Hepatocyte (in vitro differentiated cells): Measurements from ENCODE around the gene EYA4. TPM values are rescaled to one million over a fixed set of nuclear protein-coding genes. Genes with fewer than 3 reads are reported as not detected.

Source experiments
- DNase-seq: peaks from one replicate; pipeline ENCODE4 v3.0.0-alpha.2; 2016; ENCODE audit warnings: low spot score
- H2AFZ ChIP-seq: fragments of 200-600 bp; sonication (generic); 2 replicates; pipeline ENCODE4 v1.6.0; 2016; ENCODE audit warnings: antibody characterized with exemption, mild to moderate bottlenecking
- H3K27ac ChIP-seq: fragments of 200-600 bp; sonication (generic); 2 replicates; pipeline ENCODE4 v1.5.1; 2016; ENCODE audit warnings: mild to moderate bottlenecking
- H3K27me3 ChIP-seq: fragments of 200-600 bp; sonication (generic); 2 replicates; pipeline ENCODE4 v1.6.1; 2016
- H3K36me3 ChIP-seq: fragments of 200-600 bp; sonication (generic); replicated peaks from 2 replicates; pipeline ENCODE4 v1.5.1; 2016; ENCODE audit warnings: low read depth; ENCODE audit not compliant: insufficient read depth
- H3K4me1 ChIP-seq: fragments of 200-600 bp; sonication (generic); 2 replicates; pipeline ENCODE4 v1.5.1; 2016; ENCODE audit warnings: mild to moderate bottlenecking, moderate library complexity; ENCODE audit not compliant: insufficient read depth
- H3K4me2 ChIP-seq: fragments of 200-600 bp; sonication (generic); 2 replicates; pipeline ENCODE4 v1.6.0; 2016
- H3K4me3 ChIP-seq: fragments of 200-600 bp; sonication (generic); 2 replicates; pipeline ENCODE4 v1.5.1; 2016; ENCODE audit warnings: mild to moderate bottlenecking
- H3K79me2 ChIP-seq: fragments of 200-600 bp; sonication (generic); 2 replicates; pipeline ENCODE4 v1.6.0; 2017; ENCODE audit warnings: mild to moderate bottlenecking
- H3K9me2 ChIP-seq: fragments of 200-600 bp; sonication (generic); replicated peaks from 2 replicates; pipeline ENCODE4 v1.6.0; 2017; ENCODE audit warnings: mild to moderate bottlenecking; ENCODE audit not compliant: insufficient read depth
- H3K9me3 ChIP-seq: fragments of 200-600 bp; sonication (generic); 2 replicates; pipeline ENCODE4 v1.5.1; 2016; ENCODE audit warnings: low read depth, mild to moderate bottlenecking
- H4K20me1 ChIP-seq: fragments of 200-600 bp; sonication (generic); 2 replicates; pipeline ENCODE4 v1.6.0; 2016; ENCODE audit warnings: mild to moderate bottlenecking; ENCODE audit not compliant: insufficient read depth, poor library complexity, severe bottlenecking
- CTCF ChIP-seq: fragments of 200-600 bp; sonication (generic); IDR thresholded peaks from 2 replicates; pipeline ENCODE4 v1.5.1; 2016; ENCODE audit warnings: antibody characterized with exemption, mild to moderate bottlenecking; ENCODE audit not compliant: poor library complexity
- EZH2 ChIP-seq: fragments of 200-600 bp; sonication (generic); IDR thresholded peaks from 2 replicates; pipeline ENCODE4 v1.6.1; 2016; ENCODE audit warnings: antibody characterized with exemption, mild to moderate bottlenecking, borderline replicate concordance
- EZH2phosphoT487 ChIP-seq: fragments of 200-600 bp; sonication (generic); IDR thresholded peaks from one replicate; pipeline ENCODE4 v1.6.1; 2018; ENCODE audit warnings: antibody characterized with exemption, mild to moderate bottlenecking, low read depth, moderate library complexity; ENCODE audit not compliant: unreplicated experiment, severe bottlenecking
- WGBS: methylation state at CpG from one replicate; pipeline ENCODE4 v1.1.6; 2016; ENCODE audit warnings: low lambda C conversion rate; ENCODE audit errors: missing lambda C conversion rate; 5-methylcytosine and 5-hydroxymethylcytosine counted together
- polyA plus RNA-seq: library from polyadenylated mRNA; unstranded; fragments of >200 nt; fragmentation: Nextera tagmentation; extraction: Ambion mirVana; gene quantifications from 2 replicates; pipeline ENCODE4 v1.2.1, GENCODE V29; 2016
- total RNA-seq: library from RNA; depleted of rRNA; stranded (reverse); fragments of >200 nt; gene quantifications from 2 replicates; pipeline ENCODE4 v1.2.3, GENCODE V29; 2014

The EYA4 gene
- total and polyA plus RNA-seq, 2 experiments from 2014 or later = 0.33 to 1.8 TPM

GRCh38 chr6:133526436-133526835 is 285.3 kb downstream of the EYA4 start:
- Histone ChIP-seq H4K20me1 (no peaks in the 10 kb centered on the region), H3K4me2 (no peak overlapping the region), H3K27ac (no peak overlapping the region), H2AFZ (no peak overlapping the region), H3K79me2 (no peaks in the 10 kb centered on the region), H3K4me1 (no peaks in the 10 kb centered on the region), H3K4me3 (no peak overlapping the region), H3K9me2 (no peaks in the 10 kb centered on the region), H3K27me3 (peaks cover 3% of the 10 kb centered on the region), H3K36me3 (no peaks in the 10 kb centered on the region), H3K9me3 (no peaks in the 10 kb centered on the region)
- DNase-seq = no peak
- WGBS = 78% methylated on average over 5 of the region's 5 CpGs
- TF ChIP-seq EZH2phosphoT487 (no peak), CTCF (no peak), EZH2 (no peak)

GRCh38 chr6:133528566-133528965 is 287.4 kb downstream of the EYA4 start:
- H3K27me3 ChIP-seq = no peaks in the 10 kb centered on the region
- no peak for TF ChIP-seq EZH2
- TF ChIP-seq CTCF = no peak
- TF ChIP-seq EZH2phosphoT487 = no peak
- no peaks in the 10 kb centered on the region for H3K9me2 ChIP-seq
- no peaks in the 10 kb centered on the region for H3K36me3 ChIP-seq
- no peak overlapping the region for H3K4me2 ChIP-seq
- H3K4me3 ChIP-seq = no peak overlapping the region
- no peak for DNase-seq
- H2AFZ ChIP-seq = no peak overlapping the region
- H3K27ac ChIP-seq = no peak overlapping the region
- 91% methylated on average over 2 of the region's 2 CpGs for WGBS
- no peaks in the 10 kb centered on the region for H3K4me1 ChIP-seq
- no peaks in the 10 kb centered on the region for H3K79me2 ChIP-seq
- H4K20me1 ChIP-seq = no peaks in the 10 kb centered on the region
- H3K9me3 ChIP-seq = no peaks in the 10 kb centered on the region

GRCh38 chr6:133532908-133533307 is 291.8 kb downstream of the EYA4 start:
- no peak for DNase-seq
- no peaks in the 10 kb centered on the region for H3K9me2 ChIP-seq
- no peaks in the 10 kb centered on the region for H3K27me3 ChIP-seq
- no peaks in the 10 kb centered on the region for H3K9me3 ChIP-seq
- H3K36me3 ChIP-seq = no peaks in the 10 kb centered on the region
- H4K20me1 ChIP-seq = no peaks in the 10 kb centered on the region
- H3K4me2 ChIP-seq = no peak overlapping the region
- no peak overlapping the region for H3K27ac ChIP-seq
- H3K4me1 ChIP-seq = no peaks in the 10 kb centered on the region
- no peaks in the 10 kb centered on the region for H3K79me2 ChIP-seq
- TF ChIP-seq EZH2phosphoT487 = no peak
- TF ChIP-seq EZH2 = no peak
- TF ChIP-seq CTCF = no peak
- no peak overlapping the region for H2AFZ ChIP-seq
- WGBS = 83% methylated on average over 7 of the region's 7 CpGs
- H3K4me3 ChIP-seq = no peak overlapping the region
